Neuronal stem cell (in vitro differentiated cells): Measurements from ENCODE around the gene RNF213.

ENCODE experiments used
- DNase-seq: peaks from one replicate; pipeline ENCODE4 v3.0.0-alpha.2; 2013; ENCODE audit warnings: low spot score
- H2AFZ ChIP-seq: one replicate; pipeline ENCODE4 v1.6.1; 2013; ENCODE audit warnings: mild to moderate bottlenecking, low read length, inconsistent platforms
- H2AK5ac ChIP-seq: 2 replicates; pipeline ENCODE4 v1.6.1; 2013; ENCODE audit warnings: low read depth, mild to moderate bottlenecking, inconsistent platforms, low read length, moderate library complexity, mixed read lengths
- H2BK120ac ChIP-seq: 2 replicates; pipeline ENCODE4 v1.6.1; 2013; ENCODE audit warnings: low read depth, mild to moderate bottlenecking, inconsistent platforms, low read length, moderate library complexity, mixed read lengths
- H2BK12ac ChIP-seq: one replicate; pipeline ENCODE4 v1.6.1; 2013; ENCODE audit warnings: low read length, inconsistent platforms
- H2BK15ac ChIP-seq: 2 replicates; pipeline ENCODE4 v1.6.1; 2013; ENCODE audit warnings: mild to moderate bottlenecking, low read length, inconsistent platforms, mixed read lengths
- H2BK5ac ChIP-seq: one replicate; pipeline ENCODE4 v1.6.1; 2013; ENCODE audit warnings: inconsistent platforms, mild to moderate bottlenecking, low read length, moderate library complexity
- H3K14ac ChIP-seq: one replicate; pipeline ENCODE4 v1.6.1; 2013; ENCODE audit warnings: low read length, inconsistent platforms
- H3K18ac ChIP-seq: 2 replicates; pipeline ENCODE4 v1.6.1; 2013; ENCODE audit warnings: low read length, inconsistent platforms
- H3K23ac ChIP-seq: 2 replicates; pipeline ENCODE4 v1.6.1; 2013; ENCODE audit warnings: low read depth, mild to moderate bottlenecking, mixed read lengths, low read length, inconsistent platforms; ENCODE audit not compliant: poor library complexity
- H3K27ac ChIP-seq: replicated peaks from 3 replicates; pipeline ENCODE4 v1.5.1; 2013; ENCODE audit warnings: low read length, inconsistent platforms
- H3K27me3 ChIP-seq, 3 experiments: 2 replicates each; pipeline ENCODE4 v1.6.1; 2013; ENCODE audit warnings: low read length in 3 of 3, mild to moderate bottlenecking in 2 of 3, inconsistent platforms in 1 of 3, low read depth in 1 of 3, mixed read lengths in 1 of 3, moderate library complexity in 1 of 3; ENCODE audit not compliant: control insufficient read depth in 3 of 3, insufficient read depth in 3 of 3
- H3K36me3 ChIP-seq, 2 donors: replicated peaks in 1 of 2; 2 replicates each; pipeline ENCODE4 v1.6.1; 2013; ENCODE audit warnings: low read length in 2 of 2; ENCODE audit not compliant: control insufficient read depth in 2 of 2, insufficient read depth in 2 of 2
- H3K4ac ChIP-seq: 2 replicates; pipeline ENCODE4 v1.6.1; 2013; ENCODE audit warnings: inconsistent platforms, mild to moderate bottlenecking, low read length, moderate library complexity
- H3K4me1 ChIP-seq, 2 donors: 1 replicate in 1 of 2; 2 replicates in 1 of 2; pipeline ENCODE4 v1.6.1; 2013; ENCODE audit warnings: low read length in 2 of 2, low read depth in 1 of 2; ENCODE audit not compliant: control insufficient read depth in 2 of 2, insufficient read depth in 1 of 2
- H3K4me2 ChIP-seq: one replicate; pipeline ENCODE4 v1.6.1; 2013; ENCODE audit warnings: mild to moderate bottlenecking, low read length, inconsistent platforms; ENCODE audit not compliant: insufficient read depth, poor library complexity, severe bottlenecking
- H3K4me3 ChIP-seq, 2 donors: 2 replicates each; pipeline ENCODE4 v1.5.1; 2013; ENCODE audit warnings: low read length in 2 of 2, mild to moderate bottlenecking in 2 of 2, inconsistent platforms in 1 of 2, moderate library complexity in 1 of 2
- H3K79me1 ChIP-seq: one replicate; pipeline ENCODE4 v1.6.1; 2013; ENCODE audit warnings: low read depth, mild to moderate bottlenecking, inconsistent platforms, low read length, moderate library complexity
- H3K9ac ChIP-seq: one replicate; pipeline ENCODE4 v1.6.1; 2013; ENCODE audit warnings: mild to moderate bottlenecking, low read depth, low read length, inconsistent platforms; ENCODE audit not compliant: poor library complexity
- H3K9me3 ChIP-seq, 2 donors: replicated peaks in 1 of 2; 2 replicates each; pipeline versions ENCODE3 to v1.6.1; 2013; ENCODE audit warnings: low read length in 2 of 2, mild to moderate bottlenecking in 2 of 2, inconsistent platforms in 1 of 2, low read depth in 1 of 2, mixed read lengths in 1 of 2, moderate library complexity in 1 of 2; ENCODE audit not compliant: control insufficient read depth in 2 of 2, insufficient read depth in 1 of 2
- H4K8ac ChIP-seq: one replicate; pipeline ENCODE4 v1.6.1; 2013; ENCODE audit warnings: low read depth, mild to moderate bottlenecking, inconsistent platforms, low read length, moderate library complexity
- H4K91ac ChIP-seq: one replicate; pipeline ENCODE4 v1.6.1; 2013; ENCODE audit warnings: low read length, low read depth, mild to moderate bottlenecking, inconsistent platforms; ENCODE audit not compliant: poor library complexity
- WGBS, 2 donors: extraction: QIAGEN DNeasy Blood & Tissue Kit; methylation state at CpG; one replicate each; pipeline ENCODE4 v1.1.7; 2013; ENCODE audit warnings: missing lambda C conversion rate in 2 of 2, mixed read lengths in 1 of 2; ENCODE audit not compliant: insufficient read length in 2 of 2, insufficient replicate concordance in 1 of 2; ENCODE audit errors: extremely low coverage in 2 of 2; 5-methylcytosine and 5-hydroxymethylcytosine counted together

RNF213 gene

DNA sequence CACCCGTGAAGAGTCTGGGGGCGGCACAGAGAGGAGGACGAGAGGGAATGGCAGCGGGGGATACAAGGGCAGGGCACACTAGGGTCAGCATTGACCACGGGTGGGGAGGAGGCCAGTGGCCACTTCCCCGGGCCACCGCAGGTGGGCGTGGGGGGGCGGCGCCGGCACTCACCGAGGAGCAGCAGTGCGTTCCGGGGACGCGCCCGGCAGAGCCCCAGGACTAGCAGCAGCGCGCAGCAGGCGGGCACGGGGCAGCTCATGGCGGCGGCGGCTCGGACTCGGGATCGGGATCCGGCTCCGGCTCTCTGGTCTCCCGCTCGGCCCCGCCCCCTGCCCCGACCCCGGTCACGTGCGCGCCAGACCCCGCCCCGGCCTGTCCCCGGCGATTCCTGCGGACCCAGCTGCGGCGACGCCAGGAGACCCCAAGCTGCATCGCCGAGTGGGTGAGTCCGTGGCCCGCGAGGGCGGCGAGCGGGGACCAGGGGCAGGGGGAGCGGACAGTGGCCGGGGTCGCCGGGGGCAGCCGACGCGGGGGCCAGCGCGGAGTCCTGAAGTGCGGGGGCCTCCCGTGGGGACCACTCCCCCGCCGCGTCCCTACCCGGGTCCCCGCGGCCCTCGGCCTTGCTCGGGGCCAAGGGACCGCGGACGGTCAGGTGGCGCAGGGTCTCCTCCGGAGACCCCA lies 40.5 kb upstream of the RNF213 start, which contains the start of the genes SGSH and SLC26A11:
Gene SGSH, minus strand, starts transcription at position 280 of the 682 bp plus-strand sequence. Its CDS starts 20 bp downstream, at position 260.
Gene SLC26A11, plus strand, starts transcription at position 374 of the 682 bp plus-strand sequence. CDS start 1,134 bp downstream, outside the sequence.
- Histone ChIP-seq H3K27ac (no peak within 1 kb of the TSS), H3K4me2 (peak within 1 kb of the TSS; percentile 99), H2AFZ (peak within 1 kb of the TSS; percentile 99), H3K27me3 (no peaks in the 10 kb centered on the region), H3K9me3 (no peaks in the 10 kb centered on the region), H3K79me1 (peaks cover 2% of the 10 kb centered on the region), H4K8ac (peak within 1 kb of the TSS; percentile 72), H4K91ac (no peak within 1 kb of the TSS), H2BK5ac (no peak within 1 kb of the TSS), H3K9ac (peak within 1 kb of the TSS; percentile 99), H2BK120ac (peak within 1 kb of the TSS; percentile 83), H3K4ac (peak within 1 kb of the TSS; percentile 77), H3K36me3 (peaks cover 8 to 23% of the 10 kb centered on the region in 2 donors), H2BK12ac (peak within 1 kb of the TSS; percentile 46), H3K23ac (peak within 1 kb of the TSS; percentile 87), H3K4me3 (peak within 1 kb of the TSS; percentile 61 to 87), H3K18ac (peak within 1 kb of the TSS; percentile 96), H2BK15ac (peak within 1 kb of the TSS; percentile 87), H3K14ac (peak within 1 kb of the TSS; percentile 97), H3K4me1 (peaks cover 10 to 14% of the 10 kb centered on the region in 2 donors), H2AK5ac (peak within 1 kb of the TSS; percentile 93)
- WGBS, 2 donors = no CpG with 5 or more reads among the region's 77 CpGs
- peak; percentile 85 for DNase-seq

DNA sequence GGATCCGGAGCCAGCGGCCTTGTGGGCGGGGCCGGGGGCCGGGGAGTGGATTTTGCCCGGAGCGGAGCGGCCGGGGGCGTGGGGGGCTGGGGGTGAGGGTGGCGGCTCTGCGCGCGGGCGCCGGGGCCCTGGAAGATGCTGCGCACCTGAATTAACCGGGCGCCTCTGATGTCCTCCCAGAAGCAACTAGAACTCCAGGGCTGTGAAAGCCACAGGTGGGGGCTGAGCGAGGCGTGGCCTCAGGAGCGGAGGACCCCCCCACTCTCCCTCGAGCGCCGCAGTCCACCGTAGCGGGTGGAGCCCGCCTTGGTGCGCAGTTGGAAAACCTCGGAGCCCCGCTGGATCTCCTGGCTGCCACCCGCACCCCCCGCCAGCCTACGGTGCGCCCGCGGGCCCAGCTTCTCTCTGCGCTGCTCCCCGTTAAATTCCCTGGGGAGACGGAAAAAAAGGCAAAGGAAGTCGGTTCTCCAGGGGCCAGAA lies 39.9 kb upstream of the RNF213 start:
- WGBS, 2 donors = no CpG with 5 or more reads among the region's 41 CpGs
- H3K4ac ChIP-seq = no peak overlapping the region
- H4K8ac ChIP-seq = no peak overlapping the region
- no peak overlapping the region for H4K91ac ChIP-seq
- H3K9me3 ChIP-seq = no peaks in the 10 kb centered on the region
- H3K9ac ChIP-seq = peak overlapping the region; percentile 79
- H2BK5ac ChIP-seq = no peak overlapping the region
- H2AFZ ChIP-seq = peak overlapping the region; percentile 99
- H3K18ac ChIP-seq = peak overlapping the region; percentile 77
- no peak for DNase-seq
- H2BK12ac ChIP-seq = no peak overlapping the region
- no peak overlapping the region for H2BK120ac ChIP-seq
- peaks cover 8 to 23% of the 10 kb centered on the region in 2 donors for H3K36me3 ChIP-seq
- peak overlapping the region; percentile 85 for H3K4me2 ChIP-seq
- H3K14ac ChIP-seq = no peak overlapping the region
- H3K4me3 ChIP-seq = peak overlapping the region; percentile 61 to 87
- no peak overlapping the region for H3K27ac ChIP-seq
- peak overlapping the region; percentile 59 for H3K23ac ChIP-seq
- no peak overlapping the region for H2BK15ac ChIP-seq
- no peak overlapping the region for H2AK5ac ChIP-seq
- peaks cover 10 to 14% of the 10 kb centered on the region in 2 donors for H3K4me1 ChIP-seq
- peaks cover 2% of the 10 kb centered on the region for H3K79me1 ChIP-seq
- H3K27me3 ChIP-seq = no peaks in the 10 kb centered on the region

DNA sequence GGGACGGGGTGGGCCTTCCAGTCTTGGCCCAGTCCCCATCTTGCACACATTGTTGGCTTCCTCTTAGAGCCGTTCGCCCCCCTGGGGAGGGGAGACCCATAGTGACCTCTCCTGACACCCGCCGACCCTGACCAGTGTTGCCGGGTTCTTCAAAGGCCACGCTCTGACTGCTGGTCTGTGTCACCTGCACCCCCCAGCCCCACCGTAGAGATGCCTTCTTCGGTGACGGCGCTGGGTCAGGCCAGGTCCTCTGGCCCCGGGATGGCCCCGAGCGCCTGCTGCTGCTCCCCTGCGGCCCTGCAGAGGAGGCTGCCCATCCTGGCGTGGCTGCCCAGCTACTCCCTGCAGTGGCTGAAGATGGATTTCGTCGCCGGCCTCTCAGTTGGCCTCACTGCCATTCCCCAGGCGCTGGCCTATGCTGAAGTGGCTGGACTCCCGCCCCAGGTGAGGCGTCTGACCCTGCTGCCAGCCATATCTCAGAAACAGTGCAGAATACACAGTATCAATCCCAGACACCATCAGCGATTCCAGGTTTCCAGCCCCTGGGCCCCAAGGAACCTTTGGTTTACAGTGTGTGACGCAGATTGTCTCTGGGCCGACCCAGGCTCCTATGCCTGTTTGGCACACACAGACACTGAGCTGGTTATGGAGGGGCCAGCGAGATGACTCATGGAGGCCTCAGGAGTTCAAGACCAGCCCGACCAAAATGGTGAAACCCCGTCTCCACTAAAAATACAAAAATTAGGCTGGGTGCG lies 39.1 kb upstream of the RNF213 start:
- no peak overlapping the region for H3K27ac ChIP-seq
- H3K9ac ChIP-seq = peak overlapping the region; percentile 25
- H3K18ac ChIP-seq = no peak overlapping the region
- H2AFZ ChIP-seq = peak overlapping the region; percentile 99
- H3K27me3 ChIP-seq = no peaks in the 10 kb centered on the region
- no peak overlapping the region for H3K4ac ChIP-seq
- no peak overlapping the region for H2BK12ac ChIP-seq
- H2BK120ac ChIP-seq = no peak overlapping the region
- no peak overlapping the region for H2BK5ac ChIP-seq
- no peak overlapping the region for H4K8ac ChIP-seq
- peaks cover 7 to 21% of the 10 kb centered on the region in 2 donors for H3K36me3 ChIP-seq
- no peak overlapping the region for H4K91ac ChIP-seq
- H3K14ac ChIP-seq = no peak overlapping the region
- peak overlapping the region; percentile 5 for H2AK5ac ChIP-seq
- H3K4me3 ChIP-seq = peak overlapping the region in 1 of 2 donors; percentile 61
- H3K9me3 ChIP-seq = no peaks in the 10 kb centered on the region
- DNase-seq = no peak
- H3K23ac ChIP-seq = no peak overlapping the region
- no peak overlapping the region for H2BK15ac ChIP-seq
- H3K4me2 ChIP-seq = peak overlapping the region; percentile 85
- WGBS, 2 donors = no CpG with 5 or more reads among the region's 29 CpGs
- peaks cover 2% of the 10 kb centered on the region for H3K79me1 ChIP-seq
- H3K4me1 ChIP-seq = peaks cover 10 to 14% of the 10 kb centered on the region in 2 donors
